Stomach (tissue), 9 donors: ENCODE results near the gene SCAF4. TPM values are rescaled to one million over a fixed set of nuclear protein-coding genes. Genes with fewer than 3 reads are reported as not detected.
"Not testable (repeated sequence)": the region's sequence is repeated elsewhere in the genome, so short reads cannot be mapped to it uniquely, and the experiment has no call there.

ENCODE experiments used
- DNase-seq, 2 donors: peaks; one replicate each; pipeline versions ENCODE4 v3.0.0 to v3.0.0-alpha.2; 2013 to 2019
- H3K27ac ChIP-seq, 5 donors: fragments of 200-600 bp in 4 of 5; sonication (generic) in 4 of 5; one replicate each; pipeline ENCODE4 v1.5.1; 2013 to 2019; ENCODE audit warnings: mild to moderate bottlenecking in 1 of 5, moderate library complexity in 1 of 5
- H3K27me3 ChIP-seq, 3 donors: fragments of 200-600 bp; sonication (generic); one replicate each; pipeline ENCODE4 v1.5.1; 2017 to 2019; ENCODE audit warnings: mixed run types in 1 of 3
- H3K36me3 ChIP-seq, 4 donors: fragments of 200-600 bp; sonication (generic); 1 replicate in 3 of 4; 2 replicates in 1 of 4; pipeline ENCODE4 v1.5.1; 2016 to 2019
- H3K4me1 ChIP-seq, 4 donors: fragments of 200-600 bp; sonication (generic); one replicate each; pipeline ENCODE4 v1.5.1; 2016 to 2019
- H3K4me3 ChIP-seq, 4 donors: fragments of 200-600 bp; sonication (generic) in 3 of 4; one replicate each; pipeline ENCODE4 v1.5.1; 2016 to 2019; ENCODE audit warnings: mild to moderate bottlenecking in 1 of 4
- H3K9me3 ChIP-seq, 4 donors: fragments of 200-600 bp; sonication (generic); one replicate each; pipeline ENCODE4 v1.5.1; 2016 to 2019
- CTCF ChIP-seq, 7 experiments: fragments of 450-650 bp in 4 of 7; fragments of 200-600 bp in 3 of 7; sonication (generic) in 3 of 7; IDR thresholded peaks; one replicate each; pipeline ENCODE4 v1.5.1; 2016 to 2019; ENCODE audit warnings: antibody characterized with exemption in 7 of 7, control low read depth in 2 of 7, mild to moderate bottlenecking in 1 of 7
- EP300 ChIP-seq: sonication (generic); formaldehyde crosslinking; IDR thresholded peaks from one replicate; pipeline ENCODE4 v1.6.1; 2017; ENCODE audit warnings: antibody characterized with exemption
- POLR2A ChIP-seq, 4 donors: fragments of 450-650 bp; IDR thresholded peaks; one replicate each; pipeline ENCODE4 v1.6.1; 2016; ENCODE audit warnings: antibody characterized with exemption in 4 of 4, control low read depth in 2 of 4, mild to moderate bottlenecking in 1 of 4, moderate library complexity in 1 of 4
- POLR2AphosphoS5 ChIP-seq, 3 donors: sonication (generic); formaldehyde crosslinking; IDR thresholded peaks; one replicate each; pipeline ENCODE4 v1.6.1; 2016; ENCODE audit warnings: antibody characterized with exemption in 3 of 3
- WGBS, 5 donors: extraction: QIAGEN DNeasy Blood & Tissue Kit in 3 of 5; methylation state at CpG; one replicate each; pipeline versions ENCODE4 v1.1.5 to v1.1.7; 2013 to 2018; 5-methylcytosine and 5-hydroxymethylcytosine counted together
- intact Hi-C: fragments of 100-400 bp; cut with DNase I; formaldehyde crosslinking; loops from one replicate; pipeline ENCODE4 v1.15.1; 2023; ENCODE audit warnings: low total_unique reads
- polyA plus RNA-seq, 3 donors: library from polyadenylated mRNA; stranded (reverse); fragments of 200-250 nt; gene quantifications; one replicate each; pipeline ENCODE4 v1.2.3, GENCODE V29; 2013
- total RNA-seq, 5 donors: library from RNA; depleted of rRNA; stranded (reverse); fragments of >200 nt; gene quantifications; one replicate each; pipeline versions ENCODE4 v1.1.0 to v1.2.3, GENCODE V29; 2014 to 2016
- donor health status: healthy with polysubstance abuse.
- donor health status: Bipolar disorder and iron deficiency.
- donor health status: healthy.

The SCAF4 gene
- total and polyA plus RNA-seq, 8 donors: 5.4 to 34.4 (median 13.6) TPM

- WGBS, 5 donors: 76 to 92% (median 86%) methylated on average over 1 of the region's 1 CpG
- Histone ChIP-seq H3K27me3 (no peaks in the 10 kb centered on the region), H3K9me3 (no peaks in the 10 kb centered on the region), H3K4me1 (no peaks in the 10 kb centered on the region), H3K36me3 (no peaks in the 10 kb centered on the region), H3K4me3 (no peak overlapping the region), H3K27ac (no peak overlapping the region)
- TF ChIP-seq POLR2AphosphoS5 (IDR thresholded peaks at IDR 0.05) (no peak), POLR2A (IDR thresholded peaks at IDR 0.05) (no peak), CTCF (IDR thresholded peaks at IDR 0.05) (no peak), EP300 (no peak)
- intact Hi-C loops: no loop called here
- DNase-seq: no peak
These were observed 36.8 kb upstream of the SCAF4 start for GRCh38 chr21:31768710-31769109.

GRCh38 chr21:31766899-31767298 lies 35.0 kb upstream of the SCAF4 start:
- Histone ChIP-seq H3K4me3 (no peak overlapping the region), H3K9me3 (no peaks in the 10 kb centered on the region), H3K27me3 (no peaks in the 10 kb centered on the region), H3K27ac (no peak overlapping the region), H3K4me1 (no peaks in the 10 kb centered on the region), H3K36me3 (no peaks in the 10 kb centered on the region)
- DNase-seq: no peak
- no peak for TF ChIP-seq POLR2AphosphoS5 (IDR thresholded peaks at IDR 0.05)
- TF ChIP-seq CTCF (IDR thresholded peaks at IDR 0.05): no peak
- no peak for TF ChIP-seq EP300
- TF ChIP-seq POLR2A (IDR thresholded peaks at IDR 0.05): no peak
- WGBS, 5 donors: 78 to 91% (median 88%) methylated on average over 3 of the region's 3 CpGs
- intact Hi-C loops: no loop called here

GRCh38 chr21:31765850-31766249 lies 33.9 kb upstream of the SCAF4 start:
- H3K4me3 ChIP-seq, H3K27ac ChIP-seq, intact Hi-C loops, H3K4me1 ChIP-seq, H3K36me3 ChIP-seq, H3K27me3 ChIP-seq, H3K9me3 ChIP-seq, DNase-seq: not testable (repeated sequence)
- WGBS, 5 donors: 80 to 93% (median 87%) methylated on average over 5 to 6 of the region's 6 CpGs

- WGBS, 5 donors: 87 to 95% (median 91%) methylated on average over 4 of the region's 4 CpGs
These were observed 29.0 kb upstream of the SCAF4 start for GRCh38 chr21:31760931-31761330.

More at GRCh38 chr21:31760931-31761330, 29.0 kb upstream of the SCAF4 start:
- H3K9me3 ChIP-seq: no peaks in the 10 kb centered on the region
- no peaks in the 10 kb centered on the region for H3K27me3 ChIP-seq
- no peak overlapping the region for H3K27ac ChIP-seq
- TF ChIP-seq CTCF (IDR thresholded peaks at IDR 0.05) (no peak), EP300 (no peak), POLR2AphosphoS5 (IDR thresholded peaks at IDR 0.05) (no peak), POLR2A (IDR thresholded peaks at IDR 0.05) (no peak)
- no peaks in the 10 kb centered on the region for H3K36me3 ChIP-seq
- DNase-seq: no peak
- H3K4me1 ChIP-seq: no peaks in the 10 kb centered on the region
- intact Hi-C loops: no loop called here
- no peak overlapping the region for H3K4me3 ChIP-seq
